ENCODE results near the gene C6.
"Not testable (repeated sequence)": the region's sequence is repeated elsewhere in the genome, so short reads cannot be mapped to it uniquely, and the experiment has no call there.

The C6 gene

GRCh38 chr5:41213340-41213739 lies at the start of gene C6:
C6 (minus strand) TSS chr5:41213532; CDS start chr5:41203230, 10,302 bp downstream.
- DNase-seq = no peak

DNA sequence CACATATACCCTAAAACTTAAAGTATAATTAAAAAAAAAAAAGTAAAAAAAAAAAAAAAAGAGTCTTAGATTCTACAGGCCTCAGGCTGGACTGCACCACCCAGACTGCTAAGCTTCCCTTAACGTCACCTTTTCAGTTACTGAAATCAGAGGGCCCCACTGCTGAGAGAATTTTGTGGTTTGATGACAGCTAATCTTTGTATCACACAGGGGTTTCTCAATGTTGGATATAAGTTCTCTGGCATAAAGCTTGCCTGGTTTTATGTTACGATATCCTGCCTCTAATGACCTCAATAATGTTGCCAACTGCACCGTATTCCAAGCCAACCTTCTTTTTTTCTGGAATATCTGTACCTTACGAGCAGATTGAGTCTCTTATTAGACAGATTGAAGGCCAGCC lies 43.1 kb upstream of the C6 start:
- DNase-seq = no peak

DNA sequence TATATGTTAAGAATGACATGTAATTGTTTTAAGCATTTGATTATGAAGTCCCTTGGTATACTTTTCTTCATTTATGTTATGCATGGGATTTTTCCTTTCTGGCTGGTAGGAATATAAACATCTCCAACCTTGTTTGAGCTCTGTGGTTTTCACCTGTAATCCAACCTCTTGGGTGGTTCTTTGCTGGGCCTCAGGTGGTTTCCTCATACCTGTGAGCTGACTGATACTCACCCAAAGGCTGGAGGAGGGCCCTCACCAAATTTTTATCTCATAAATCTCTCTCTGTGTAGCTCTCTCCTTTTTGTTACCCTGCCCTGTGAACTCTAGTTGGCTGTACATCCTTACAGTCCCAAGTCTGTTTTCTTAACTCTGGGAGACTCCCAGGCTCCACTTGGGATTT lies 39.8 kb upstream of the C6 start:
- no peak for DNase-seq

GRCh38 chr5:41252036-41252435 lies 38.7 kb upstream of the C6 start:
- no peak for DNase-seq

- no peak for DNase-seq
Observed at GRCh38 chr5:41250351-41250987, 37.1 kb upstream of the C6 start.

DNA sequence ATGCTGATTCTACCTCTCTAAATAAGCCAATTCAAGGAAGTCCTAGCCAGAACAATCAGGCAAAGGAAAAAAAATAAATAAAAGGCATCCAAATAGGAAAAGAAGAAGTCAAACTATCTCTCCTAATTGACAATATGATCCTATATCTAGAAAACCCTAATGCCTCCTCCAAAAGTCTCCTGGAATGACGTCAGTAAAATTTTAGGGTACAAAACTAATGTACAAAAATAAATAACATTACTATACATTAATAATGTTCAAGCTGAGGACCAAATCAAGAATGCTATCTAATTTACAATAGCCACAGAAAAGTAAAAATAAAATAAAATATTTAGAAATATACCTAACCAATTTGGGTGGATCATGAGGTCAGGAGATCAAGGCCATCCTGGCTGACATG lies 33.8 kb upstream of the C6 start:
- no peak for DNase-seq

GRCh38 chr5:41246376-41246775 lies 33.0 kb upstream of the C6 start:
- no peak for DNase-seq

- no peak for DNase-seq
Observed at GRCh38 chr5:41243558-41243957, 30.2 kb upstream of the C6 start.

GRCh38 chr5:41240985-41241384 lies 27.7 kb upstream of the C6 start:
- DNase-seq = no peak

DNA sequence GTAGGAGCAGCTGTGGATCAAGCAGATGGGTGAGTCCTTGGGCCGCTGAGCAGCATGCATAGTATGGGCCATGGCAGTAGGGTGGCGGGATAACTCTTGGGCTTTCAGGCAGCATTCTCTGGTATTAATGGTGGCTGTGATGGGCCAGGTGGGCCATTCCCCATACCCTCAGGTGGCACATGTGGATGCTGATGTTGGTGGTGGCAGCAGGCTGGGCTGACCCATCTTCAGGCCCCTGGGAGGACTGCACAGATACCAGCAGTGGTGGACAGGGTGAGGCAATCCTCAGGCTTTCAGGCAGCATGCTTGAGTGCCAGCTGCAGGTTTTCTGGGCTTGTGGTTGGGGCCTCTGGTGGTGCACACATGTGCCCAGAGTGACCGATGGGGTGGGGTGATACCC lies 27.1 kb upstream of the C6 start:
- no peak for DNase-seq

- no peak for DNase-seq
Observed at GRCh38 chr5:41234475-41234874, 21.1 kb upstream of the C6 start.

GRCh38 chr5:41232797-41233196 lies 19.5 kb upstream of the C6 start:
- DNase-seq = no peak

DNA sequence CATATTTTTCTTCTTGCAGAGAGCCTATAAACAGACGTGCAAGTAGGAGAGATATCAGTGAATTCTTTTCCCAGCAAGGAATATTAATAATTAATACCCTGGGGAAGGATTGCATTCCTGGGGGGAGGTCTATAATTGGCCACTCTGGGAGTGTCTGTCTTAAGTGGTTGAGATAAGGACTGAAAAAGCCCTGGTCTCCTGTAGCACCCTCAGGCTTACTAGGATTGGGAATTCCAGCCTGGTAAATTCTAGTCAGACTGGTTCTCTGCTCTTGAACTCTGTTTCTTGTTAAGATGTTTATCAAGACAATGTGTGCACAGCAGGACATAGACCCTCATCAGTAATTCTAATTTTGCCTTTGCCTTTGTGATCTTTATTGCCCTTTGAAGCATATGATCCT lies 16.9 kb upstream of the C6 start:
- not testable (repeated sequence) for DNase-seq

DNA sequence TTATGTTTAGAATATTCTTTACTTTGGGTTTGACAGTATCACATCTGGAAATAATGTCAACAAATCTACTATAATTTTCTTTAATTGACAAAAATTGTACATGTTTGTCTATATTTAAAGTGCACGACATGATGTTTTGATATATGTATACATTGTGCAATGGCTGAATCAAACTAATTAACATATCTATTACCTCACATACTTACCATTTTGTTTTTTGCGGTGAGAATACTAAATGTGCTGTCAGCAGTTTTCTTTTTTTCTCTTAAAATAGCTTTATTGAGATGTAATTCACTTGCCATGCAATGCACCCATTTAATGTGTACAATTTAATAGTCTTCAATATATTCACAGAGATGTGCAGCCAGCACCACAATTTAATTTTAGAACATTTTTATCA lies 10.6 kb upstream of the C6 start:
- no peak for DNase-seq

- no peak for DNase-seq
Observed at GRCh38 chr5:41219658-41220269, 6.4 kb upstream of the C6 start.

- no peak for DNase-seq
Observed at GRCh38 chr5:41218929-41219657, 5.8 kb upstream of the C6 start.

GRCh38 chr5:41214182-41214581 lies 850 bp upstream of the C6 start:
- no peak for DNase-seq

DNA sequence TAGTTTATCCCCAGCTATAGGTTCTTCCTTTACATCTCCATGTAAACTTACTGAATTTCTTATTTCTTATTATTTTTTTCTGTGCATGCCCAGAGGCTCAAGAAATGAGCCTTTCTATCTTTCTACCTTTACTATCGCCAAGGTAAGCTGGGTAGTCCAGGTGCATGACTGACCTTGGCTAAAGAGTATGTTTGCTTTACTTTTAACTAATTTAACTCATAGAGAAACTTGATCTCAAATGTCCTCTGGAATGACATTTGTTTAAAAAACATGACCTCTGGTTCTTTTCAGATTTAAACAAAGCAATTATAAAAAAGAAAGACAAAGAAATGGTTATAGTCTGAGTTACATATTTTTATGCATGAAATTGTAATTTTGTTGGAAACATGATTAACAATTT lies 397 bp downstream of the C6 start:
- DNase-seq = no peak

DNA sequence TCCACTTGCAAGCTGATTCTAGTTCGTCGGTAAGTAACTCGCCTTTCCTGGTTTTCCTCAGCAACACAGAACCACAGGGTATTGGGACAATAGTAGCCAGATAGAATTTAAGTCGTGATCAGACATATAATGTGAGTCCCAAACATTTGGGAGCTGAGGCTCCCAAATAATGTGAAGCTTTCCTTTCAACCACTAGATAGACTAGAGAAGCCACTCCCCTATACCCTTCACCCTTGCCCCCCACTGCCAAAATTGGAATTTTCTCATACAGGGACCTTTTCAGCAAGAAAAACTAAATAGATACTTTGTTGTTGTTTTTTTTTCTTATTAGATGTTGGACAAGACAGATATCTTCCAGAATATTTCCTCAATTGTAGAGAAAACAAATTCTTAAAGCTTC lies 1.9 kb downstream of the C6 start:
- DNase-seq = no peak

DNA sequence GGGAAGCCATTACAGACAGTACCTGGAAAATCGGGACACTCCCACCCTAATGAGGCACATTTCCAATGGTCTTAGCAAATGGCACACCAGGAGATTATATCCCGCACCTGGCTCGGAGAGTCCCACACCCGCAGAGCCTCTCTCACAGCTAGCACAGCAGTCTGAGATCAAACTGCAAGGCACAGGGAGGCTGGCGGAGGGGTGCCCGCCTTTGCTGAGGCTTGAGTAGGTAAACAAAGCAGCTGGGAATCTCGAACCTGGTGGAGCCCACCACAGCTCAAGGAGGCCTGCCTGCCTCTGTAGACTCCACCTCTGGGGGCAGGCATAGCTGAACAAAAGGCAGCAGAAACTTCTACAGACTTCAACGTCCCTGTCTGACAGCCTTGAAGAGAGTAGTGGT lies 7.9 kb downstream of the C6 start:
- DNase-seq = not testable (repeated sequence)

DNA sequence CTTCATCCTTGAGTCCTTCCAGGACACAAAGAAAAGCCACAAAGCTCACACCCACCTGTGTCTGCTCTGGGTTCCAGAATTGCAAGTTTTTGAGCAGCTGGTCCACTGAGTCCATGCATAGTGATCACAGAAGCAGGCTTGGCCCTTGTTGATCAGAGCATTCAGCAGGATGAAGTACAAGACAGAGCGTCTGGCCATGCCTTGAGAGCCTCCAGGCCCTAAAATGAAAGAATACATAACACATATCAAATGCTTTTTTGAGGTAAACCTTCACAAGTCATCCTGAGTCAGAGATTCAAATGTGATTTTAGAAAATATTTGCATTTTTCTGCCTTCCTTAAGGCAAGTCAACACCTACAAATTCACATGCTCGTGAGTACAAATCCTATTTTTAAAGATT lies 10.3 kb downstream of the C6 start:
- no peak for DNase-seq

- DNase-seq = no peak
Observed at GRCh38 chr5:41201082-41201772, 12.1 kb downstream of the C6 start.

DNA sequence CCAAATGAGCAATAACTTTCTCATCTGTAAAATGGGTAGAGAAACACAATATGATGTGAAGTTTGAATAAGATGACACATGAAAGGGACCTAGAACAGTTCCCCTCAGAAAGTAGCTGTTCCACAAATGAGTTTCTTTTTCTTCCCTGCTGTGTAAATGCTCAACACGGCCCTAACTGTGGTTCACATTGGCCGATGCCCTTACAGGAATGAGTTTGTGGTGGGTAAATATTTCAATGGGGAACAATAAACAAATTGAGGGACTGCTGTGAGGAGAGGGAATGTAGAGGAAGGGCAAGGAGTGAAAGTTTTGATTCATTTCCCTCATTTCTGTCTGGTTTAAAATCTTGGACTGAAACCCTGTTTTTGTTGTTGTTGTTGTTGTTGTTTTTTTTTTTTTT lies 12.8 kb downstream of the C6 start:
- no peak for DNase-seq

DNA sequence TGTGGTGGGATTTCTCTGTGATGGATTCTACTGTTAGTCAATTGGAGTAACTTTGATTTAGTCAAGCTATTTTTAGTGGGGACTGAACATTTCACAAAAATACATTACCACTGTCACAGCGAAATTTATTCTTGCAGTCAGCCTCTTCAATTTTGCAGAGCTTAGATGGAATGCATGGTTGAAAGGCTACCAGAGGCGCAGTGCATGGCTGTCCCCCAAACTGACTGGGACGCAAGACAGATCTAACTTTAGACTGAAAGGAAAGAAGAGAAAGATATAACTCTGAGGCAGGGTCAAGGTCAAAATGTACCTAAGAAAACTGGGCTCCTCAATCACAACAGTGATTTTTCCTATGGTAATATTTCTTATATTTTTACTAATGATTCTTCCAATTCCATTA lies 13.7 kb downstream of the C6 start:
- no peak for DNase-seq

Data from NCI-H1694 treated with DMSO at 0.1 percent for 48 hours (cell line).